Glutamatergic neuron (in vitro differentiated cells): ENCODE data around the gene PRXL2B. TPM values are rescaled to one million over a fixed set of nuclear protein-coding genes. Genes with fewer than 3 reads are reported as not detected.

ENCODE experiments used
- DNase-seq: peaks from one replicate; pipeline ENCODE4 v3.0.0; 2022
- H3K27ac Mint-ChIP-seq: one replicate; pipeline ENCODE4 v1.8.0; 2020; ENCODE audit warnings: mild to moderate bottlenecking, mixed read lengths, inconsistent platforms; ENCODE audit not compliant: unreplicated experiment
- H3K27me3 Mint-ChIP-seq: one replicate; pipeline ENCODE4 v1.8.0; 2020; ENCODE audit warnings: mild to moderate bottlenecking, moderate library complexity, mixed read lengths, inconsistent platforms; ENCODE audit not compliant: unreplicated experiment
- H3K36me3 Mint-ChIP-seq: one replicate; pipeline ENCODE4 v1.8.0; 2020; ENCODE audit warnings: mild to moderate bottlenecking, mixed read lengths, inconsistent platforms; ENCODE audit not compliant: unreplicated experiment
- H3K4me1 Mint-ChIP-seq: one replicate; pipeline ENCODE4 v1.8.0; 2020; ENCODE audit warnings: mild to moderate bottlenecking, low read depth, mixed read lengths, inconsistent platforms; ENCODE audit not compliant: unreplicated experiment
- H3K4me3 Mint-ChIP-seq: one replicate; pipeline ENCODE4 v1.8.0; 2020; ENCODE audit warnings: mild to moderate bottlenecking, mixed read lengths, inconsistent platforms; ENCODE audit not compliant: unreplicated experiment
- H3K9me3 Mint-ChIP-seq: one replicate; pipeline ENCODE4 v1.8.0; 2020; ENCODE audit warnings: mild to moderate bottlenecking, moderate library complexity, mixed read lengths, inconsistent platforms; ENCODE audit not compliant: unreplicated experiment
- total RNA-seq: library from RNA; stranded (reverse); fragmentation: NEBNext Ultra II Directional; extraction: Animal tissue kit (Norgen Biotek cat#: 25700); gene quantifications from one replicate; pipeline ENCODE4 v1.2.1, GENCODE V29; 2021; ENCODE audit not compliant: unreplicated experiment
- TF ChIP-seq, protein P1 (sequence below): fragments of 200-600 bp; sonication (generic); IDR thresholded peaks from one replicate; pipeline ENCODE4 v1.5.0; 2021; ENCODE audit not compliant: partially characterized antibody, unreplicated experiment

Gene PRXL2B
- total RNA-seq, 1 donor from 2014 or later, result 46.1 TPM

DNA sequence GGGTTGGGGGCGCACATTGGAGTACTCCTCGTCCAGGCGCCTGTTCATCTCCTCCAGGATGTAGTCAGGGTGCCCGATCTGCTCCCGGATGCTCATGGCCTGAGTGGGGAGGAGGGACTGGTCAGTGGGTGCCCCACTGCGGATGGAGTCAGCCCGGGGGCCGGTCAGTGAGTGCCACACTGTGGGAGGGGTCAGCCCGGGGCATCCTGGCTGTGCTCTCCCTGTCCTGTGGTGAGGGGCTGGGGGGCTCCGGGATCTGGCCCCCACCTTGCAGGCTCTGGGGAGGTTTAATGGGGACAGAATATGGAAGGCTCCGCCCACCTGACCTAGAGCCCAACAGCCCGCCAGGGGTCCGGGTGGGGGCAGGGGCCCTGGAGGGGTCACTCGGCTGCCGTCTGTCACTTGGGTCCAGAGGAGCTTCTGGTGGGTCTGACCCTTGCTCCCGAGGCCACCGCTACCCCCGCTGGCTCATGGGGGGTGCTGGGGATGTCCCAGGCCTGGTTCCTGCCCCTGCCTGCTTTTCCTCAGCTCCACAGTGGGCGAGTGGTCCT is 8.8 kb downstream of the PRXL2B start:
- Mint-ChIP-seq H3K4me3 (no peak overlapping the region), H3K9me3 (peaks cover 2% of the 10 kb centered on the region), H3K27ac (no peak overlapping the region), H3K4me1 (no peaks in the 10 kb centered on the region), H3K27me3 (peaks cover 1% of the 10 kb centered on the region), H3K36me3 (no peaks in the 10 kb centered on the region)
- TF ChIP-seq, protein P1, sequence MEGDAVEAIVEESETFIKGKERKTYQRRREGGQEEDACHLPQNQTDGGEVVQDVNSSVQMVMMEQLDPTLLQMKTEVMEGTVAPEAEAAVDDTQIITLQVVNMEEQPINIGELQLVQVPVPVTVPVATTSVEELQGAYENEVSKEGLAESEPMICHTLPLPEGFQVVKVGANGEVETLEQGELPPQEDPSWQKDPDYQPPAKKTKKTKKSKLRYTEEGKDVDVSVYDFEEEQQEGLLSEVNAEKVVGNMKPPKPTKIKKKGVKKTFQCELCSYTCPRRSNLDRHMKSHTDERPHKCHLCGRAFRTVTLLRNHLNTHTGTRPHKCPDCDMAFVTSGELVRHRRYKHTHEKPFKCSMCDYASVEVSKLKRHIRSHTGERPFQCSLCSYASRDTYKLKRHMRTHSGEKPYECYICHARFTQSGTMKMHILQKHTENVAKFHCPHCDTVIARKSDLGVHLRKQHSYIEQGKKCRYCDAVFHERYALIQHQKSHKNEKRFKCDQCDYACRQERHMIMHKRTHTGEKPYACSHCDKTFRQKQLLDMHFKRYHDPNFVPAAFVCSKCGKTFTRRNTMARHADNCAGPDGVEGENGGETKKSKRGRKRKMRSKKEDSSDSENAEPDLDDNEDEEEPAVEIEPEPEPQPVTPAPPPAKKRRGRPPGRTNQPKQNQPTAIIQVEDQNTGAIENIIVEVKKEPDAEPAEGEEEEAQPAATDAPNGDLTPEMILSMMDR, result no peak
- no peak for DNase-seq

DNA sequence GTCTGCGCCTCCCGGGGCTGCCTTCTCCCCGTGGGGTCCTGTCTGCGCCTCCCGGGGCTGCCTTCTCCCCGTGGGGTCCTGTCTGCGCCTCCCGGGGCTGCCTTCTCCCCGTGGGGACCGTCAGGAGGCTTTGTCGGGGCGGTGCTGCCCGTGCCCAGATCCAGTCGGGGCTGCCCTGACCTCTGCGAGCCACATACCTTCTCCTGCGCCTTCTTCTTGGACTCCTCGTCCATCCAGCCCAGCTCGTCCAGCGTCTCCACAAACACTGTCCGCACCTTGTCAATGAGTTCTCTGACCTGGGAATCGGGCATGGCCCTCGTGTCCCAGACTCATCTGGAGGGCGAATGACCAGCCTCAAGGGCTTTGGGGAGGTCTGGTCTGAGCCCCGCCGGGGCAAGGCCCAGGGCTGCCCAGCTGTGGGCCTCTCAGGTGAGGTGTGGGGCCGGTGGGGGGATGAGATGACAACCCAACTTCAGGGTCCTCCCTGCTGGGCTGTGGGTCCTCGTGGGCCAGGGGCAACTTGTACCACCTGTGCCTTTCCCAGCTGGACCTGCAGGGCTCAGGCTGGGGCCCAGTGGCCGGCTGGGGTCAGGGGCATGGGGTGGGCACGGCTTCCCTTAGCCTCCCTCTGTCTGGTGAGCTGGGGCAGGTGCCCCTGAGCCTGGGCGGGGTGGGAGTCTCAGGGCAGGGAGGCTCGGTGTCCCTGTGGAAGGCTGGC is 9.4 kb downstream of the PRXL2B start:
- H3K27ac Mint-ChIP-seq, result no peak overlapping the region
- DNase-seq, result no peak
- no peak overlapping the region for H3K4me3 Mint-ChIP-seq
- H3K36me3 Mint-ChIP-seq, result no peaks in the 10 kb centered on the region
- TF ChIP-seq, protein P1, result no peak
- H3K9me3 Mint-ChIP-seq, result peaks cover 2% of the 10 kb centered on the region
- no peaks in the 10 kb centered on the region for H3K4me1 Mint-ChIP-seq
- no peaks in the 10 kb centered on the region for H3K27me3 Mint-ChIP-seq

DNA sequence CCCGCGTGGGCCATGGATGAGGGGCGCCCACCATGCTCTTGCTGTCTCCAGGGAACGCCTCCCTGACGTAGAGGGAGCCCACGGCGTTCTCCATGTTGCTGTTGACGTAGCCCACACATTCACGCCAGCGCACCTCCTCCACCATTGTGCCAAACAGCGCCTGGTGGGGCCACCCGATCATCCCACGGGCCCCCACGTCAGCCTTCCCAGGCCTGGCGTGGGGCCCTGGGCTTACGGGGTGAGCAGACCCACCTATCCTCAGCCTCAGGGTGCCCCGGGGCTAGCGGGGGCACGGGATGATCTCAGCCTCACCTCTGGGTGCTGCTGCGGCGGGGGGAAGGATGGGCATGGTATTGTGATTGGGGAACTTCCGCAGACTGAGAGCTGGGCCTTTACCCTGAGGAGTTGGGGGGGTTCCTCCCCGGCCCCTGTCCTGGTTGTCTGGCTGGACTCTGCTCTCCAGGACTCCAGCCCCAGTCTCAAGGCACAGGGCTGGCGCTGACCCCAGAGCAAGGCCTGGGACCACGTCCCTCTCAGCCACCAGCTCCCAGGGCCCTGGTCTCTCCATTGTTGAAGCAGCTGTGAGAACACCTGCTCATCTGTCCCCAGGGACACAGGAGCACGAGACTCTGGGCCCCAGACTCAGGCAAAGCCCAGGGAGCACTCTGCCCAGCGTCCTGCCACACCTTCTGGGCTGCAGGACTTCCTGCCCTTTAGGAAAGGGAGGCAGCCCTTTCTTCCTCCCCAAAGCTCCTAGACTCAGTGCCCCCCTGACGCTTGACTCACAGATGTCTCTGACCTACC is 10.2 kb downstream of the PRXL2B start:
- no peak for DNase-seq
- no peaks in the 10 kb centered on the region for H3K36me3 Mint-ChIP-seq
- no peaks in the 10 kb centered on the region for H3K27me3 Mint-ChIP-seq
- no peak overlapping the region for H3K27ac Mint-ChIP-seq
- peaks cover 2% of the 10 kb centered on the region for H3K9me3 Mint-ChIP-seq
- no peak overlapping the region for H3K4me3 Mint-ChIP-seq
- TF ChIP-seq, protein P1, result no peak
- no peaks in the 10 kb centered on the region for H3K4me1 Mint-ChIP-seq

DNA sequence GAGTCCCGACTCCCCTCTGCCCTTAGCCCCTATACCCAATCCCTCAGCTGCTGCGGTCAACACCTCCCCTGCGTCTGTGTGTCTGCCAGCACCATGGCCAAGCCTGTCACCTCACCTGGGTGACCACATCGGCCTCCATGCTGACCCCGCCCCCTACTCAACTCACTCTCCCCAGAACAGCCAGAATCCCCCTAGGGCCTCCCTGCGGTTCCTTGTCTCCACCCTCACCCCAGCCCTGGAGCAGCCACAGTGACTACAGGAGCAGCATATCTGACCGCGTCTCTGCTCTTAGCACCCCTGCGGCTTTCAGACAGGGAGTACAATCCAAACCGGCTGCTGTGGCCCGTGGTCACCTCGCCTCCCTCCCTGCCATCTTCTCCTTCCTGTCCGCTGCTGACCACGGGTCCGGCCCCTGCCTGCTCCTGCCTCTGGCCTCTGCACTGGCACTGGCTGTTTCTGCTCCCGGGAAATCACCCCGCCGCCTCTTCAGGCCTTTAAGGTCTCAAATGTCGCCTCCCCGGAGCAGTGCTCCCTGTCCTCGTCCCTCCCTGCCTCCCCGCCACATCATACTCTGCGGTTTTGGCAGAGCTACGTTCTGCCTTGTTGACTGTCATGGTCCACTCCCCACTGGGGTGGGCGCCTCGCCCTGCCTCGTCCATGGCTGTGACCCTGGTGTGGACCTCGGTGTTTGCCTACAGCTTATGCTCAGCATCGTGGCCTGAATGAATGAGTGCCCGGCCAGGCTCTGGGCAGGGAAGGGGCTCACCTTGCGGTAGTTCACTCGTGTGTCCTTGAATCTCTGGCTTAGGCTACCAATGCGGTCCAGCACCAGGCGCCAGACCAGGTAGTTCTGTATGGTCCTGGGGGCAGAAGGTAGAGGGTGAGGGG is 11.1 kb downstream of the PRXL2B start:
- no peak for DNase-seq
- Mint-ChIP-seq H3K27ac (no peak overlapping the region), H3K36me3 (peaks cover 6% of the 10 kb centered on the region), H3K4me1 (no peaks in the 10 kb centered on the region), H3K4me3 (no peak overlapping the region), H3K9me3 (peaks cover 2% of the 10 kb centered on the region), H3K27me3 (no peaks in the 10 kb centered on the region)
- TF ChIP-seq, protein P1, result no peak
